ENCODE data around the gene GOLT1B. TPM values are rescaled to one million over a fixed set of nuclear protein-coding genes. Genes with fewer than 3 reads are reported as not detected.

Gene GOLT1B
- total RNA-seq, 5 donors from 2014 or later (not counting 1 experiment from before 2014, with no cell fraction given) = 27.7 to 37.7 (median 35.1) TPM

DNA sequence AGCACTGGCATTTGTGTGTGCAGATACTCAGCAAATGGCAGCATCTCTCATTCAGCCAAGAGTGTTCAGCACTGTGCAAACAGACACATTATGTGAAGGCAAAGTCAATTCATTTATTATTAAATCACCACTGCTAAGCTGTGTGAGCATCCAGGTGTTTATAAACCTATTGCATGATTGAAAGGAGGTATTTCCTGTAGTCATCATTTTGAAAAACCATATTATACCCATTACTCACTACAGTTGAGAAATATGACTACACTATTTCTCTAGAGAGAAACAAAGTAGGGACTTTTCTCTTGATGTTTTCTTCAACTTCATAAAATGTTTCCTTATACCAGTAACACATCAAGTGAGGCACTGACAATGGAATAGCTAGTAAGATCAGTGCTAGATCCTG, 38.2 kb downstream of the GOLT1B start:
- no peaks in the 10 kb centered on the region for H3K36me3 ChIP-seq (ENCODE audit: control insufficient read depth in 2 of 2, extremely low read depth in 1 of 2, insufficient read depth in 1 of 2, low read length in 1 of 2)
- CTCF ChIA-PET = no interaction called here

DNA sequence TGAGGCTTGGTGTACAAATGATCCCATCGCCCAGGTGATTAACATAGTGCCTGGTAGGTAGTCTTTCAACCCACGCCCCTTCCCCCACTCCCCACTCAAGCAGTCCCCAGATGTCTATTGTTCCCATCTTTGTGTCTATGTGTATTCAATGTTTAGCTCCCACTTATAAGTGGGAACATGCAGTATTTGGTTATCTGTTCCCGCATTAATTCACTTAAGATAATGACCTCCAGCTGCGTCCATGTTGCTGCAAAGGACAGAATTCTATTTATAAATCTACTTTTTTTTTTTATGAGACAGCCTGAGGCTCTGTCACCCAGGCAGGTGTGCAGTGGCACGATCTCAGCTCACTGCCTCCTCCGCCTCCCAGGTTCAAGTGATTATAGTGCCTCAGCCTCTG, 40.2 kb downstream of the GOLT1B start:
- ChIA-PET POLR2A (no interaction called here), CTCF (no interaction called here)
- Histone ChIP-seq H3K27ac (ENCODE audit: low read length) (no peak overlapping the region), H3K27me3 (replicated peaks in 1 of 2; ENCODE audit: control insufficient read depth in 2 of 2, extremely low read depth in 1 of 2, insufficient read depth in 2 of 2, low read length in 1 of 2) (no peaks in the 10 kb centered on the region), H3K36me3 (ENCODE audit: control insufficient read depth in 2 of 2, extremely low read depth in 1 of 2, insufficient read depth in 1 of 2, low read length in 1 of 2) (no peaks in the 10 kb centered on the region), H3K9me3 (no peaks in the 10 kb centered on the region), H3K4me1 (ENCODE audit: control insufficient read depth in 1 of 2, extremely low read depth in 1 of 2, insufficient read depth in 2 of 2, low read length in 2 of 2) (no peaks in the 10 kb centered on the region), H3K4me3 (ENCODE audit: control insufficient read depth in 1 of 2, extremely low read depth in 1 of 2, low read length in 1 of 2) (no peak overlapping the region)
- Mint-ChIP-seq H3K27ac (no peak overlapping the region), H3K27me3 (peaks cover 0 to 4% of the 10 kb centered on the region in 2 donors), H3K36me3 (no peaks in the 10 kb centered on the region), H3K4me1 (no peaks in the 10 kb centered on the region), H3K4me3 (no peak overlapping the region), H3K9me3 (no peaks in the 10 kb centered on the region)
- 90% methylated on average over 2 of the region's 6 CpGs for WGBS (ENCODE audit: insufficient coverage)
- no peak for ATAC-seq (replicated peaks in 1 of 4)
- no peak for DNase-seq

More for the DNA sequence above, 38.2 kb downstream of the GOLT1B start:
- DNase-seq (no peak), ATAC-seq (replicated peaks in 1 of 4) (no peak)
- Mint-ChIP-seq H3K27me3 (peaks cover 2 to 4% of the 10 kb centered on the region in 2 donors), H3K36me3 (no peaks in the 10 kb centered on the region), H3K4me3 (no peak overlapping the region), H3K9me3 (no peaks in the 10 kb centered on the region), H3K4me1 (no peaks in the 10 kb centered on the region), H3K27ac (no peak overlapping the region)
- no peak overlapping the region for H3K4me3 ChIP-seq (ENCODE audit: control insufficient read depth in 1 of 2, extremely low read depth in 1 of 2, low read length in 1 of 2)
- no peaks in the 10 kb centered on the region for H3K9me3 ChIP-seq
- H3K4me1 ChIP-seq (ENCODE audit: control insufficient read depth in 1 of 2, extremely low read depth in 1 of 2, insufficient read depth in 2 of 2, low read length in 2 of 2) = no peaks in the 10 kb centered on the region
- POLR2A ChIA-PET = no interaction called here
- no peak overlapping the region for H3K27ac ChIP-seq (ENCODE audit: low read length)
- no peaks in the 10 kb centered on the region for H3K27me3 ChIP-seq (replicated peaks in 1 of 2; ENCODE audit: control insufficient read depth in 2 of 2, extremely low read depth in 1 of 2, insufficient read depth in 2 of 2, low read length in 1 of 2)

DNA sequence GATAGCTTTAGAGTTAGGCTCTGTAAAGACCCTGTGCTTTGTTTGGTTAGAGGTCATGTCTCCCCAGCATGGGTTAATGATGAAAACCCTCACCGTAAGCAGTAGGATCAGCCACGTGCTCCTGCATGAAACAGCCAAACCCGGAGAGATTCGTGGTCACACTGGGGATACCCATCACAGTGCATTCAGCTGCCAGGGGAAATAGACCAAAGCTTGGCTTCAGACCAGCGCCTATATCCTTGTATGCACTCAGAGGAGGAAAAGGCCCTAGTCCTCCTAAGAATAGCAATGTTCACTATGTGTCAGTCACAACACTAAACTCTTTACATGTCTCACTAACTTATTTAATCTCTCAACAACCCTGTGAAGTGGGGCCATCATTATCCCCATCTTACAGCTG, 40.8 kb downstream of the GOLT1B start:
- Mint-ChIP-seq H3K36me3 (no peaks in the 10 kb centered on the region), H3K27ac (no peak overlapping the region), H3K4me3 (no peak overlapping the region), H3K9me3 (no peaks in the 10 kb centered on the region), H3K27me3 (peaks cover 0 to 4% of the 10 kb centered on the region in 2 donors), H3K4me1 (no peaks in the 10 kb centered on the region)
- CTCF ChIA-PET = no interaction called here
- no peak for DNase-seq
- ATAC-seq (replicated peaks in 1 of 4) = no peak
- POLR2A ChIA-PET = no interaction called here
- Histone ChIP-seq H3K9me3 (no peaks in the 10 kb centered on the region), H3K4me3 (ENCODE audit: control insufficient read depth in 1 of 2, extremely low read depth in 1 of 2, low read length in 1 of 2) (no peak overlapping the region), H3K4me1 (ENCODE audit: control insufficient read depth in 1 of 2, extremely low read depth in 1 of 2, insufficient read depth in 2 of 2, low read length in 2 of 2) (no peaks in the 10 kb centered on the region), H3K36me3 (ENCODE audit: control insufficient read depth in 2 of 2, extremely low read depth in 1 of 2, insufficient read depth in 1 of 2, low read length in 1 of 2) (no peaks in the 10 kb centered on the region), H3K27ac (ENCODE audit: low read length) (no peak overlapping the region), H3K27me3 (replicated peaks in 1 of 2; ENCODE audit: control insufficient read depth in 2 of 2, extremely low read depth in 1 of 2, insufficient read depth in 2 of 2, low read length in 1 of 2) (no peaks in the 10 kb centered on the region)
- WGBS (ENCODE audit: insufficient coverage) = 46% methylated on average over 4 of the region's 5 CpGs

DNA sequence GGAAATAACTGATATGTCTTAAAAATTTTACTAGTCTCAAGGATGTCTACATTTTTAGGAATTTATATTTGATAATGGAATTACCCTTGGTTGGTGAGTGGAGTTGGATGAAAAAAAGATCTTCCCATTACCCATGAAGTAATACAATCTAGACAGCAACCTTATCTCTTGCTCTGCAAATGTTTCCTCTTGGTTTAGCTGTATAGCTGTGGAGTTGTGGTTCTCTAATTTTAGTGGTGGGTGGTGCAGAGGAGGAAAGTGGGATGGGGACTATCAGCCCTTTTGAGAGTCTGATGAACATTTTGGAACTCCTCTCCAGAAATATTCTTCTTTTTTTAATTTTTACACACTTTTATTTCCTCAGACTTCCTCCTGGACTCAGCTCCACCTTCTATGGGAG, 41.6 kb downstream of the GOLT1B start:
- no peaks in the 10 kb centered on the region for H3K36me3 ChIP-seq (ENCODE audit: control insufficient read depth in 2 of 2, extremely low read depth in 1 of 2, insufficient read depth in 1 of 2, low read length in 1 of 2)
- Mint-ChIP-seq H3K4me1 (no peaks in the 10 kb centered on the region), H3K27ac (no peak overlapping the region), H3K27me3 (peaks cover 0 to 4% of the 10 kb centered on the region in 2 donors), H3K9me3 (no peaks in the 10 kb centered on the region), H3K4me3 (no peak overlapping the region), H3K36me3 (no peaks in the 10 kb centered on the region)
- POLR2A ChIA-PET = no interaction called here
- DNase-seq = no peak
- H3K4me1 ChIP-seq (ENCODE audit: control insufficient read depth in 1 of 2, extremely low read depth in 1 of 2, insufficient read depth in 2 of 2, low read length in 2 of 2) = no peaks in the 10 kb centered on the region
- no peaks in the 10 kb centered on the region for H3K27me3 ChIP-seq (replicated peaks in 1 of 2; ENCODE audit: control insufficient read depth in 2 of 2, extremely low read depth in 1 of 2, insufficient read depth in 2 of 2, low read length in 1 of 2)
- H3K9me3 ChIP-seq = no peaks in the 10 kb centered on the region
- H3K4me3 ChIP-seq (ENCODE audit: control insufficient read depth in 1 of 2, extremely low read depth in 1 of 2, low read length in 1 of 2) = no peak overlapping the region
- ATAC-seq (replicated peaks in 1 of 4) = no peak
- no peak overlapping the region for H3K27ac ChIP-seq (ENCODE audit: low read length)
- CTCF ChIA-PET = no interaction called here

DNA sequence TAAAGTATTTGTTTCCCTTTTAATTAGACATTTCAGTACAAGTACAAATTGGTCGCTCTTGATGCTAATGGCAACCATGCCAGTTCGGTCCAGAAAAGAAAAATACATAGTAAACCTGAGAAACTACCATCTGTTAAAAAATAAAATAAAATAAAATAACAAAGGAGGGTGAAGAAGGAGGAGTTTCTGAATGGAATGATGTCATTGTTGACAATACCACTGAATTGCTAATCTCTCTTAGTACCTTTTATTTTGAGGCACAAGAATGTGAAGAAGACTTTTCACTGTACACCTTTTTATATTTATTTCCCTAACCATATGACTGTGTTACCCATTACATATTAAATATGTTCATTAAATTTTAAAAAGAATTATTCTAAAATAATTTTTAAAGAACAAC, 44.0 kb downstream of the GOLT1B start:
- POLR2A ChIA-PET = no interaction called here

DNA sequence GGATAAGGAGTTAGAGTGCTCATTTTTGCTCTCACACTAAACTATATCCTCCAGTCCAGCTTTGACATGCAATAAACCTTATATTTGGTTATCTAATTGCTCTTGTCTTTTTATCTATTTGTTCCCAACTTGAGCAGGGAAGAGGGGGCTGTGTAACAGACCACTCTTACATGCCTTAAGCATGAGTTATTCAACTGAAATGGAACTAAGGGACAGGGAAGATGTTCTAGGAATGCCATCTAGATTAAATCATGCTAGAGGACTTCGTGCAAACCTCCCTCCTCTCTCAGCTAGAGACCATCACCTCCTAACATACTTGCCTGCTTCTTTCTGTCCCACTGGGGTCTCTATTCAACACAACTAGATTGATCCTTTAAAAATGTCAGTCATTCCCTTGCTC, 45.1 kb downstream of the GOLT1B start:
- Mint-ChIP-seq H3K27me3 (peaks cover 0 to 4% of the 10 kb centered on the region in 2 donors), H3K4me3 (no peak overlapping the region), H3K27ac (no peak overlapping the region), H3K36me3 (no peaks in the 10 kb centered on the region), H3K9me3 (no peaks in the 10 kb centered on the region), H3K4me1 (no peaks in the 10 kb centered on the region)
- Histone ChIP-seq H3K4me3 (ENCODE audit: control insufficient read depth in 1 of 2, extremely low read depth in 1 of 2, low read length in 1 of 2) (no peak overlapping the region), H3K4me1 (ENCODE audit: control insufficient read depth in 1 of 2, extremely low read depth in 1 of 2, insufficient read depth in 2 of 2, low read length in 2 of 2) (no peaks in the 10 kb centered on the region), H3K27ac (ENCODE audit: low read length) (no peak overlapping the region), H3K36me3 (ENCODE audit: control insufficient read depth in 2 of 2, extremely low read depth in 1 of 2, insufficient read depth in 1 of 2, low read length in 1 of 2) (no peaks in the 10 kb centered on the region), H3K27me3 (replicated peaks in 1 of 2; ENCODE audit: control insufficient read depth in 2 of 2, extremely low read depth in 1 of 2, insufficient read depth in 2 of 2, low read length in 1 of 2) (no peaks in the 10 kb centered on the region), H3K9me3 (no peaks in the 10 kb centered on the region)
- DNase-seq (no peak), ATAC-seq (replicated peaks in 1 of 4) (no peak)
- no CpG with 5 or more reads among the region's 1 CpG for WGBS (ENCODE audit: insufficient coverage)
- ChIA-PET CTCF (no interaction called here), POLR2A (no interaction called here)

More for the DNA sequence above, 44.0 kb downstream of the GOLT1B start:
- CTCF ChIA-PET = no interaction called here
- Histone ChIP-seq H3K27me3 (replicated peaks in 1 of 2; ENCODE audit: control insufficient read depth in 2 of 2, extremely low read depth in 1 of 2, insufficient read depth in 2 of 2, low read length in 1 of 2) (no peaks in the 10 kb centered on the region), H3K4me3 (ENCODE audit: control insufficient read depth in 1 of 2, extremely low read depth in 1 of 2, low read length in 1 of 2) (no peak overlapping the region), H3K27ac (ENCODE audit: low read length) (no peak overlapping the region), H3K4me1 (ENCODE audit: control insufficient read depth in 1 of 2, extremely low read depth in 1 of 2, insufficient read depth in 2 of 2, low read length in 2 of 2) (no peaks in the 10 kb centered on the region), H3K9me3 (no peaks in the 10 kb centered on the region), H3K36me3 (ENCODE audit: control insufficient read depth in 2 of 2, extremely low read depth in 1 of 2, insufficient read depth in 1 of 2, low read length in 1 of 2) (no peaks in the 10 kb centered on the region)
- ATAC-seq (replicated peaks in 1 of 4) (no peak), DNase-seq (no peak)
- Mint-ChIP-seq H3K27me3 (peaks cover 0 to 4% of the 10 kb centered on the region in 2 donors), H3K36me3 (no peaks in the 10 kb centered on the region), H3K27ac (no peak overlapping the region), H3K4me3 (no peak overlapping the region), H3K9me3 (no peaks in the 10 kb centered on the region), H3K4me1 (no peaks in the 10 kb centered on the region)
- WGBS (ENCODE audit: insufficient coverage) = no CpG with 5 or more reads among the region's 2 CpGs

DNA sequence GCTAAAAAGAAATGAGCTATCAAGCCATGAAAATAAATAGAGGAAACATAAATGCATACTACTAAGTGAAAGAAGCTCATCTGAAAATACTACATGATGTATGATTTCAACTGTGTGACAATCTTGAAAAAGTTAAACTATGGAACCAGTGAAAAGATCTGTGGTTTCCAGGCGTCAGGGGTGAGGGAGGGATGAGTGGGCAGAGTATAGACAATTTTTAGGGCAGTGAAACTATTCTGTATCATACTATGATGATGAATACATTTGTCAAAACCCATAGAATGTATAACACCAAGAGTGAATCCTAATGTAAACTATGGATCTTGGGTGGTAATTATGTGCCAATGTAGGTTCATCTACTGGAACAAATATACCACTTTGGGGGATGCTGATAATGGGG, 45.8 kb downstream of the GOLT1B start:
- Mint-ChIP-seq H3K9me3 (no peaks in the 10 kb centered on the region), H3K27me3 (peaks cover 0 to 4% of the 10 kb centered on the region in 2 donors), H3K36me3 (no peaks in the 10 kb centered on the region), H3K4me1 (no peaks in the 10 kb centered on the region), H3K27ac (no peak overlapping the region), H3K4me3 (no peak overlapping the region)
- Histone ChIP-seq H3K9me3 (no peaks in the 10 kb centered on the region), H3K36me3 (ENCODE audit: control insufficient read depth in 2 of 2, extremely low read depth in 1 of 2, insufficient read depth in 1 of 2, low read length in 1 of 2) (no peaks in the 10 kb centered on the region), H3K4me1 (ENCODE audit: control insufficient read depth in 1 of 2, extremely low read depth in 1 of 2, insufficient read depth in 2 of 2, low read length in 2 of 2) (no peaks in the 10 kb centered on the region), H3K4me3 (ENCODE audit: control insufficient read depth in 1 of 2, extremely low read depth in 1 of 2, low read length in 1 of 2) (no peak overlapping the region), H3K27me3 (replicated peaks in 1 of 2; ENCODE audit: control insufficient read depth in 2 of 2, extremely low read depth in 1 of 2, insufficient read depth in 2 of 2, low read length in 1 of 2) (no peaks in the 10 kb centered on the region), H3K27ac (ENCODE audit: low read length) (no peak overlapping the region)
- ChIA-PET CTCF (no interaction called here), POLR2A (no interaction called here)
- DNase-seq = no peak
- ATAC-seq (replicated peaks in 1 of 4) = no peak
- no CpG with 5 or more reads among the region's 1 CpG for WGBS (ENCODE audit: insufficient coverage)

All from T-cell (primary cell).